NT2/D1 (cell line): ENCODE results near the gene CPSF4.

ENCODE experiments used
- SUZ12 ChIP-seq: IDR thresholded peaks from 2 replicates; pipeline ENCODE4 v1.6.1; 2011; ENCODE audit not compliant: insufficient read length, insufficient read depth; ENCODE audit errors: extremely low read depth
- YY1 ChIP-seq: IDR thresholded peaks from 2 replicates; pipeline ENCODE4 v1.6.1; 2011; ENCODE audit not compliant: insufficient read length, insufficient read depth
- ZNF274 ChIP-seq: IDR thresholded peaks from 2 replicates; pipeline ENCODE4 v1.6.1; 2011; ENCODE audit warnings: mild to moderate bottlenecking, low read depth, low read length

DNA sequence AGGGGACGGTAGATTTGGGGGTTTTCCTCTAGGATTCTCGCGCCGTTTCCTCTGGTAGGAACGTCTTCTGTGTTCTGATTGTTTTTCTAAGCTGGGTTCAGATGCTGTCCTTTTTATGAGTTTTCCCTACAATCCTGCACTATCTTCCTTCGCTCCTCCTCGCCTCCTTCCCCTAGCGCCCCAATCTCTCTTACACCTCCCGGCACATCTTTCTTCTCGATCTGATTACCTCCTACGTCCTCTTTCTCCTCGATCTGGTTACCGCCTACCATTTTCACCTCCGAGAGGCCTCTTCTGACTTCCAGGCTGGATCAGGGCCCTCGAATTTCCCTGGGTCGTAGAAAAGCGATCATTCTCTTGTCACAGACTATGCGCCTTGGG lies 29.6 kb upstream of the CPSF4 start:
- TF ChIP-seq ZNF274: no peak
- TF ChIP-seq SUZ12: no peak
- no peak for TF ChIP-seq YY1
